ENCODE measurements around the gene PHF2.

PHF2 gene

DNA sequence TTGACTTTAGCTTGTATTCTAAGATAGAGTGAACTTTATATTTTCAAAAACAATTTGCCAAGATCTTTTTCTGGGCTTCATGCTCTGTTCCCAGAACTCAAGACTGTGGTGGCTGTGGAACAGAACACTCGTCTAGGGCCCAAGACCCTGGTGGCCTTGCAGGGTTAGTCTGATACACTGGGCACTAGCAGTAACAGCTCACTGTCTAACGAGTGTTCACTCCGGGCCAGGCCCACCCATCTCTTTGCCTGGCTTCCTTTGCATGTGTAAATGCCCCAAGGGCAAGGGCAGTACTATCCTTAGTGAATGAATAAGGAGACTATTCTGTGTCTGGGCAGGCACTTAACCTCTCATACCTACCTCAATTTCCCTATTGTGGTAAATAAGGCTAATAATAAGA, 47.4 kb downstream of the PHF2 start:
- Mint-ChIP-seq H3K9me3 (peaks cover 21% of the 10 kb centered on the region), H3K36me3 (ENCODE audit: low read depth) (peaks cover 18% of the 10 kb centered on the region), H3K4me1 (no peaks in the 10 kb centered on the region), H3K27me3 (ENCODE audit: low read depth) (no peaks in the 10 kb centered on the region), H3K4me3 (no peak overlapping the region), H3K27ac (no peak overlapping the region)
- TF ChIP-seq, protein P1, sequence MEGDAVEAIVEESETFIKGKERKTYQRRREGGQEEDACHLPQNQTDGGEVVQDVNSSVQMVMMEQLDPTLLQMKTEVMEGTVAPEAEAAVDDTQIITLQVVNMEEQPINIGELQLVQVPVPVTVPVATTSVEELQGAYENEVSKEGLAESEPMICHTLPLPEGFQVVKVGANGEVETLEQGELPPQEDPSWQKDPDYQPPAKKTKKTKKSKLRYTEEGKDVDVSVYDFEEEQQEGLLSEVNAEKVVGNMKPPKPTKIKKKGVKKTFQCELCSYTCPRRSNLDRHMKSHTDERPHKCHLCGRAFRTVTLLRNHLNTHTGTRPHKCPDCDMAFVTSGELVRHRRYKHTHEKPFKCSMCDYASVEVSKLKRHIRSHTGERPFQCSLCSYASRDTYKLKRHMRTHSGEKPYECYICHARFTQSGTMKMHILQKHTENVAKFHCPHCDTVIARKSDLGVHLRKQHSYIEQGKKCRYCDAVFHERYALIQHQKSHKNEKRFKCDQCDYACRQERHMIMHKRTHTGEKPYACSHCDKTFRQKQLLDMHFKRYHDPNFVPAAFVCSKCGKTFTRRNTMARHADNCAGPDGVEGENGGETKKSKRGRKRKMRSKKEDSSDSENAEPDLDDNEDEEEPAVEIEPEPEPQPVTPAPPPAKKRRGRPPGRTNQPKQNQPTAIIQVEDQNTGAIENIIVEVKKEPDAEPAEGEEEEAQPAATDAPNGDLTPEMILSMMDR (IDR thresholded peaks at IDR 0.05; ENCODE audit: unreplicated experiment in 3 of 3): no peak

DNA sequence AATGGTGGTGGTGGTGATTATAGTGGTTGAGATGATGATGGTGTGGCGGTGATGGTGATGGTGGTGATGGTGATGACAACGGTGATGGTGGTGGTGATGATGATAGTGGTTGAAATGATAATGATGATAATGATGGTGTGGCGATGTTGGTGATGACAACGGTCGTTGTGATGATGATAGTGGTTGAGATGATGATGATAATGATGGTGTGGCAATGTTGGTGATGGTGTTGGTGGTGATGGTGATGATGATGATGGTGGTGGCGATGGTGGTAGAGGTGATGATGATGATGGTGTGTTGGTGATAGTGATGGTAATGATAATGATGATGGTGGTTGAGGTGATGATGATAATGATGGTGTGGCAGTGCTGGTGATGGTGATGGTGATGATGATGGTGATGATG, 48.0 kb downstream of the PHF2 start:
- H3K9me3 Mint-ChIP-seq: peaks cover 21% of the 10 kb centered on the region
- no peaks in the 10 kb centered on the region for H3K27me3 Mint-ChIP-seq (ENCODE audit: low read depth)
- H3K36me3 Mint-ChIP-seq (ENCODE audit: low read depth): peaks cover 18% of the 10 kb centered on the region
- no peaks in the 10 kb centered on the region for H3K4me1 Mint-ChIP-seq
- no peak overlapping the region for H3K4me3 Mint-ChIP-seq
- H3K27ac Mint-ChIP-seq: no peak overlapping the region
- TF ChIP-seq, protein P1 (IDR thresholded peaks at IDR 0.05; ENCODE audit: unreplicated experiment in 3 of 3): no peak

DNA sequence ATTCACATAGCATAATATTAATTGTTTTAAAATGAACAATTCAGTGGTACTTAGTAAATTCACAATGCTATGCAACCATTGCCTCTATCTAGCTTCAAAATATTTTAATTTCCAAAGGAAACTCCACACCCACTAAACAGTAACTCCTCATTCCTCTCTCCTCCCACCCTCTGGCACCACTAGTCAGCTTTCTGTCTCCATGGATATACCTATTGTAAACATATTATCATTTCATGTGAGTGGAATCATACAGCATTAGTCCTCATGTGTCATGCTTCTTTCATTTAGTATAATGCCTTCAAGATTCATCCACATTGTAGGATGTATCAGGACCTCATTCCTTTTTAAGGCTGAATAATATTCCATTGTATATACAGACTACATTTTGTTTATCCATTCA, 48.6 kb downstream of the PHF2 start:
- H3K27ac Mint-ChIP-seq: no peak overlapping the region
- H3K36me3 Mint-ChIP-seq (ENCODE audit: low read depth): peaks cover 18% of the 10 kb centered on the region
- H3K9me3 Mint-ChIP-seq: peaks cover 21% of the 10 kb centered on the region
- TF ChIP-seq, protein P1 (IDR thresholded peaks at IDR 0.05; ENCODE audit: unreplicated experiment in 3 of 3): no peak
- no peaks in the 10 kb centered on the region for H3K4me1 Mint-ChIP-seq
- H3K4me3 Mint-ChIP-seq: no peak overlapping the region
- H3K27me3 Mint-ChIP-seq (ENCODE audit: low read depth): no peaks in the 10 kb centered on the region

DNA sequence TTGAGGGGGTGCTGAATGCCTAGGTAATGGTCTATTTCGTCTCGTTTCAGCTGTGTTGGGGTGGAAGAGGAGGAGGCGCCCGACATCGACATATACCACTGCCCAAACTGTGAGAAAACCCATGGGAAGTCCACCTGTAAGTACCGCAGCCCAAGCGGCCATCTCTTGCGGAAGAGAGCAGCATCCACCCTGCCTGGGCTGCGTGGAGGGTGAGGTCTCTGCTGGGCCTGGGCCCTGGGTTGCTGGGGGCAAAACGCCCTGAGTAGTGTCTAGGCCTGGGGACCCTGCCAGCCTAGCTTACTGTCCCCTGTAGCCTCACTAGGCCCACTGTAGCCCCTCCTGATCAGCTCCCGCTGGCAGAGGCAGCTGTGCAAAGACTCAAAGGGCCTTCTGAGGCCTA, 53.5 kb downstream of the PHF2 start:
- TF ChIP-seq, protein P1 (IDR thresholded peaks at IDR 0.05; ENCODE audit: unreplicated experiment in 3 of 3): no peak
- Mint-ChIP-seq H3K4me1 (no peaks in the 10 kb centered on the region), H3K9me3 (peaks cover 21% of the 10 kb centered on the region), H3K27ac (no peak overlapping the region), H3K4me3 (no peak overlapping the region), H3K36me3 (ENCODE audit: low read depth) (peaks cover 21% of the 10 kb centered on the region), H3K27me3 (ENCODE audit: low read depth) (no peaks in the 10 kb centered on the region)

DNA sequence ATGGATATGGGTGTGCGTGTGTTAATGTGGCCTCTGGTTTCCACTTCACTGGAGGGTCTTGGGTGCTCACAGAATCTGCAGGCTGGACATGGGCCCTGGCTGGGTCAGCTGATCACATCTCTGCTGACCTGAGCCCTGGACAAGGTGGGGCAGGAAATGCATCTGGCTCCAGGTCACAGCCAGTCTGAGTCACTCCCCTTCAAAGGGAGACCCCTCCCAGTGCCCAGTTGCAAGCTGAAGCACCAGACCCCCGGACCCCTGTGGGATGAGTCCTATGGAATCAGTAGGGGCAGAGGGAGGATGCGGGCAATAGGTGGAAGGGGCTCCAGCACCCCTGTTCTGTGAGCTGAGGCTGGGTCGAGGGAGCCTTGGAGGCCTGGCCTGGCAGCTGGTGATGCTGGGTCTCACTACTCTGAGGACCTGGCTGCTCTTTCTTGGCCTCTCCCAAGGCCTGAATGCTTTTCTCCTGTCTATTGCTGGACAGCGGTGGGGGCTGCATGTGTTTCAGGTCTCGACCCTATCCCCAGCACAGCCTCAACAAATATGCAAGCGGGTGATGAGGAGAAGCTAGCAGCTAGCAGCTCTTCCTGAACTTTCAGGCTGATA, 54.5 kb downstream of the PHF2 start:
- Mint-ChIP-seq H3K36me3 (ENCODE audit: low read depth) (peaks cover 31% of the 10 kb centered on the region), H3K4me1 (no peaks in the 10 kb centered on the region), H3K4me3 (no peak overlapping the region), H3K27me3 (ENCODE audit: low read depth) (no peaks in the 10 kb centered on the region), H3K9me3 (peaks cover 24% of the 10 kb centered on the region), H3K27ac (no peak overlapping the region)
- TF ChIP-seq, protein P1 (IDR thresholded peaks at IDR 0.05; ENCODE audit: unreplicated experiment in 3 of 3): no peak

DNA sequence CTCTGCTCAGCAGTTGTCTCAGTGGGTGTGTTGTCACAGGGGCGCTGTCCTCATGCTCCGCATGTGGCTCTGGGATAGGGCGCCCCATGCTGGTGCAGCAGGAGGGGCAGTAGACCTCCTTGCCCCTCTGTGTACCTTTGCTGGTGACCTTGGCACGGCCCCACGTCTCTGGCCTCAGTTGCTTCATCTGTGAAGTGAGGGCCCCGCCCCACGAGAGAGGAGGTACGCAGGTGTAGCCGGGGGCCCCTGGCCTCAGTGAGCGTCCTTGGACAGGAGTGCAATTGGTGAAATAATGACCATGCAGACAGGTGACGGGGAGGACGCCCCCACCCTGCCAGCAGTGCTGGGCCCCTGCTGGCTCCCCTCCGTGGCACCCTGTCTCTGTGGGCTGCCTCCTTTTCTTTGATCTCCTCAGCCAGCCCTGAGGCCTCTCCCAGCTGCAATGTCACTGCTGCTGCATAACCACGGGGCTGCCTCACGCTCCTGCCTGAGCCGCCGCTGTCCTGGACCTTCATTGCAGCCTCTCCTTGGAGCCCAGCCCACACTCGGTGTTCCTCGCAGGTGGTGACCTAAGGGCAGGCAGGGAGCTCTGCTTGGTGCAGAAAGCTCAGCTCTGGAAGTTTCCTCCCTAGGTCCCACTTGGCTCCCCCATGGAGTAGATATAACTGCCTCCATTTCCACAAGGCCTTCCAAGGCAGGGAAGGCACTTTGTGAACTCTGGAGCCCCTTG, 57.3 kb downstream of the PHF2 start:
- Mint-ChIP-seq H3K9me3 (peaks cover 24% of the 10 kb centered on the region), H3K27me3 (ENCODE audit: low read depth) (no peaks in the 10 kb centered on the region), H3K36me3 (ENCODE audit: low read depth) (peaks cover 41% of the 10 kb centered on the region), H3K4me1 (no peaks in the 10 kb centered on the region), H3K27ac (no peak overlapping the region), H3K4me3 (no peak overlapping the region)
- TF ChIP-seq, protein P1 (IDR thresholded peaks at IDR 0.05; ENCODE audit: unreplicated experiment in 3 of 3): no peak
